ENCODE measurements around the gene GJB1. TPM values are rescaled to one million over a fixed set of nuclear protein-coding genes. Genes with fewer than 3 reads are reported as not detected.

The GJB1 gene
- total and polyA plus RNA-seq, 2 donors (not counting 1 experiment from before 2014, with no cell fraction given), result not detected

DNA sequence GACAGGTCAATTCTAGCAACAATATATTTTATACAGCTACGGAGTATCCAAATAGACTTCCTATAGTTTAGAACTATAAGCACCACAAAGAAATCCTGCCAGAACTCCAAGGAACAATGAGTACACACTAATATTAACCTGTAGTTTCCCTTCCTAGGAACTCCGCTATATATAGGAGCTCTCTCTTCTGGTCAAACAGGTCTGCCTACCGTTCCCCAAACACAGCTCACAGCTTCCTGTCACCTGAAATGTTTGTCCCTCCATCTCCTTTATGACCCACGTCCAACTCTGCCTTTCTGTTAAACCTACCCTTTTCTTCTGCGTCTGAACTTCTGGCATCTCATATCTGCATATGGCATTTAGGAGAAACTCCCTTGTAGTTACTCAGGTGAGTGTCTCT is 10.5 kb upstream of the GJB1 start:
- WGBS (ENCODE audit: insufficient coverage), result 100% methylated on average over 2 of the region's 5 CpGs
- Mint-ChIP-seq H3K27ac (no peak overlapping the region), H3K4me1 (no peaks in the 10 kb centered on the region), H3K27me3 (peaks cover 12% of the 10 kb centered on the region), H3K4me3 (no peak overlapping the region), H3K9me3 (ENCODE audit: insufficient read depth) (no peaks in the 10 kb centered on the region)
- Histone ChIP-seq H3K9ac (ENCODE audit: low read length) (no peak overlapping the region), H4K20me1 (ENCODE audit: control insufficient read depth, insufficient read depth, low read length, poor library complexity, severe bottlenecking) (no peaks in the 10 kb centered on the region), H3K27me3 (replicated peaks in 1 of 4; ENCODE audit: control extremely low read depth in 1 of 4, control insufficient read depth in 3 of 4, insufficient read depth in 4 of 4, low read length in 3 of 4) (no peaks in the 10 kb centered on the region), H3K27ac (ENCODE audit: low read length in 2 of 2) (no peak overlapping the region), H3K4me2 (replicated peaks; ENCODE audit: low read depth, low read length, poor library complexity, severe bottlenecking) (no peak overlapping the region), H3K36me3 (replicated peaks in 1 of 2; ENCODE audit: control extremely low read depth in 1 of 2, control insufficient read depth in 1 of 2, extremely low read depth in 1 of 2, insufficient read depth in 2 of 2, low read length in 1 of 2) (no peaks in the 10 kb centered on the region), H3K4me1 (ENCODE audit: control insufficient read depth in 2 of 2, insufficient read depth in 2 of 2, low read length in 2 of 2) (no peaks in the 10 kb centered on the region), H3K79me2 (ENCODE audit: control insufficient read depth, insufficient read depth, low read length) (no peaks in the 10 kb centered on the region), H2AFZ (ENCODE audit: insufficient read depth, low read depth, low read length, poor library complexity, severe bottlenecking) (no peak overlapping the region), H3K9me3 (ENCODE audit: control extremely low read depth in 1 of 3, control insufficient read depth in 2 of 3, insufficient read depth in 1 of 3, low read length in 2 of 3) (no peaks in the 10 kb centered on the region), H3K4me3 (ENCODE audit: control extremely low read depth in 1 of 5, extremely low read depth in 1 of 5, insufficient read depth in 1 of 5, low read depth in 2 of 5, low read length in 4 of 5) (no peak overlapping the region)
- intact Hi-C loops (cut with micrococcal nuclease), result no loop called here
- TF ChIP-seq EZH2 (IDR thresholded peaks at IDR 0.05; ENCODE audit: borderline replicate concordance, insufficient read depth, low read depth, low read length, poor library complexity, severe bottlenecking), result no peak
- no peak for TF ChIP-seq CTCF (IDR thresholded peaks at IDR 0.05)
- DNase-seq, result no peak
- no peak for ATAC-seq (ENCODE audit: low read depth)
- CTCF ChIA-PET, result interaction anchor here (0.7 kb wide), 1 partner anchor 949 kb away, joined by 3 read pairs; no protein-coding TSS in a partner anchor
- POLR2A ChIA-PET, result no interaction called here

GRCh38 chrX:71214152-71214551 is 8.9 kb upstream of the GJB1 start:
- no peaks in the 10 kb centered on the region for H3K4me1 Mint-ChIP-seq
- peaks cover 12% of the 10 kb centered on the region for H3K27me3 Mint-ChIP-seq
- intact Hi-C loops (cut with micrococcal nuclease), result no loop called here
- H3K4me3 Mint-ChIP-seq, result no peak overlapping the region
- no peak overlapping the region for H3K27ac Mint-ChIP-seq
- no peaks in the 10 kb centered on the region for H3K79me2 ChIP-seq (ENCODE audit: control insufficient read depth, insufficient read depth, low read length)
- no peak overlapping the region for H3K4me3 ChIP-seq (ENCODE audit: control extremely low read depth in 1 of 5, extremely low read depth in 1 of 5, insufficient read depth in 1 of 5, low read depth in 2 of 5, low read length in 4 of 5)
- H3K9me3 ChIP-seq (ENCODE audit: control extremely low read depth in 1 of 3, control insufficient read depth in 2 of 3, insufficient read depth in 1 of 3, low read length in 2 of 3), result no peaks in the 10 kb centered on the region
- CTCF ChIA-PET, result no interaction called here
- ATAC-seq (ENCODE audit: low read depth) (no peak), DNase-seq (no peak)
- H3K4me1 ChIP-seq (ENCODE audit: control insufficient read depth in 2 of 2, insufficient read depth in 2 of 2, low read length in 2 of 2), result no peaks in the 10 kb centered on the region
- H3K27ac ChIP-seq (ENCODE audit: low read length in 2 of 2), result no peak overlapping the region
- no peak overlapping the region for H3K9ac ChIP-seq (ENCODE audit: low read length)
- TF ChIP-seq EZH2 (IDR thresholded peaks at IDR 0.05; ENCODE audit: borderline replicate concordance, insufficient read depth, low read depth, low read length, poor library complexity, severe bottlenecking), result no peak
- TF ChIP-seq CTCF (IDR thresholded peaks at IDR 0.05), result no peak
- no CpG with 5 or more reads among the region's 1 CpG for WGBS (ENCODE audit: insufficient coverage)
- H3K9me3 Mint-ChIP-seq (ENCODE audit: insufficient read depth), result no peaks in the 10 kb centered on the region
- no peaks in the 10 kb centered on the region for H4K20me1 ChIP-seq (ENCODE audit: control insufficient read depth, insufficient read depth, low read length, poor library complexity, severe bottlenecking)
- H3K27me3 ChIP-seq (replicated peaks in 1 of 4; ENCODE audit: control extremely low read depth in 1 of 4, control insufficient read depth in 3 of 4, insufficient read depth in 4 of 4, low read length in 3 of 4), result no peaks in the 10 kb centered on the region
- no peak overlapping the region for H3K4me2 ChIP-seq (replicated peaks; ENCODE audit: low read depth, low read length, poor library complexity, severe bottlenecking)
- no peaks in the 10 kb centered on the region for H3K36me3 ChIP-seq (replicated peaks in 1 of 2; ENCODE audit: control extremely low read depth in 1 of 2, control insufficient read depth in 1 of 2, extremely low read depth in 1 of 2, insufficient read depth in 2 of 2, low read length in 1 of 2)
- POLR2A ChIA-PET, result no interaction called here
- H2AFZ ChIP-seq (ENCODE audit: insufficient read depth, low read depth, low read length, poor library complexity, severe bottlenecking), result no peak overlapping the region
